GM19025 (cell line): Measurements from ENCODE around the gene CCDC93.

ENCODE experiments used
- ATAC-seq: cut with Tn5 transposase; IDR thresholded peaks from one replicate; pipeline ENCODE4 v1.9.1; 2021; ENCODE audit warnings: mild to moderate bottlenecking, low read depth, moderate library complexity; ENCODE audit not compliant: unreplicated experiment

The CCDC93 gene

DNA sequence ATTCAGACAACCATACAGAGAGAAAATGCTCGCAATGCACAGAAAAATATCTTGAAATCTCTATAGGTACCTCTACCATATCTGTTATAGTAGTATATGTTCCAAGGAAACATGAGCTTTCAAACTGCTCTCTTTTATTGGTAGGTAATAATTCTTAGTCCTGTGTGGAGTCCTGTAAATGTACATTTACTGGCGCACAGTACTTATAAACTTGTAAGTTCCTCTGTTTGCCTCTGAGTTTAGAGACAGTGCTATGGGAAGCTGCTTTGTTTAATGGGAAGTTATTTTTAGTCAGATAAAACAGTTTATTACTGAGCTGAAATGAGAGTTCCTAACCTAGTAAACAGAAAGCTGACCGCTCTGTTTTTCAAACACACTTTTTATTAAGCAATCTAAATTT is 52.7 kb downstream of the CCDC93 start:
- no peak for ATAC-seq

- ATAC-seq, result no peak
Observed at GRCh38 chr2:117960231-117960630, 53.6 kb downstream of the CCDC93 start.

- ATAC-seq, result no peak
Observed at GRCh38 chr2:117958186-117958585, 55.7 kb downstream of the CCDC93 start.

DNA sequence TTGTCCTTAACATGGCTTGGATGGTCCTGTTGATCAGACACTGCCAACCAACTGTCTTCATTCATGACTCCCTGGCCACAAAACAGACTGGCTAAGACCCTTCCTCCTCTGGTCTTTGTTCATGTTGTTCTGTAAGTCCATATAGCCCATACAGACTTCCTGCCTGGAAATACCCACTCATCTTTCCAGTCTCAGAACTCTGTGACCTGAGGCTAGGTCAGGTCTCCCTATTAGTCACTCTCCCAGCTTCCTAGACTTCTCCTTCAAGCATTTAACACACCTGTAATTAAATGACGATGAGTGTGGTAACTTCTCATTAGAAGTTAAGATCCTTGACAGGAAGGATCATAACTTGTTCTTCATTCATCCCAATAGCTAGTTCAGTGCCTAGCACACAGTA is 56.3 kb downstream of the CCDC93 start:
- no peak for ATAC-seq

DNA sequence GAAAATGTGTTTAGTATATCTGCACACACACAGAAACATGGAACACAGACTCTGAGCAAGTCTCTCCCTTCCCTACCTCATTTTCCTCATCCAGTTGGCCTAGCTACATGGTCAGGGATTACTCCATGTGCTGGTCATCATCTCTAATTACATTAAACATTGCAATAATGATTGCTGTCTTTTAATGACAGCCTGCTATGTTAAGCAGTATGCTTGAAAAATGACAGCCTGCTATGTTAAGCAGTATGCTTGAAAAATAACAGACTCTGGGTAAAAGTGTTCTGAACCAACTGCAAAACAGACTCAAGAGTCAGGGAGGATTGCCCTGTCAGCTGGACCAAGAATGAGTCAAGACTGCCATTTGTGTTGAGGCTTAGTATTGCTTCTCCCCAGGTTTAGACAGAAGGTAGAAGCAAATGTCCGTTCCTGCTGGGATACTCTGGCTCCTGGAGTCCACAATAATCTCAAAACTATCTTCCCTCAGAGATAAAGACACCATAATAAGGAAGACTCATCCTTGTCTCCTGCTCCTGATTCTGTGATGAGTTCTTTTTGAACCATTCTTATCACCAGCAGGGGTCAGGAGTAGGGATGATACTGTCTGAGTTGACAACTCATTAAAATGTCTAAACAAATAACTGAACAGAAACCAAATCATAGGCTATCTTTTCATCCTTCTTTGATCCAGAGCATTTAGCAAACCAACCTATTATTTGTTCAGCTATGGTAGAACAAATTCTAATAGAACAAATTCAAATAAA is 57.7 kb downstream of the CCDC93 start:
- no peak for ATAC-seq

GRCh38 chr2:117953231-117953630 is 60.6 kb downstream of the CCDC93 start:
- no peak for ATAC-seq

- ATAC-seq, result no peak
Observed at GRCh38 chr2:117952701-117953100, 61.2 kb downstream of the CCDC93 start.

DNA sequence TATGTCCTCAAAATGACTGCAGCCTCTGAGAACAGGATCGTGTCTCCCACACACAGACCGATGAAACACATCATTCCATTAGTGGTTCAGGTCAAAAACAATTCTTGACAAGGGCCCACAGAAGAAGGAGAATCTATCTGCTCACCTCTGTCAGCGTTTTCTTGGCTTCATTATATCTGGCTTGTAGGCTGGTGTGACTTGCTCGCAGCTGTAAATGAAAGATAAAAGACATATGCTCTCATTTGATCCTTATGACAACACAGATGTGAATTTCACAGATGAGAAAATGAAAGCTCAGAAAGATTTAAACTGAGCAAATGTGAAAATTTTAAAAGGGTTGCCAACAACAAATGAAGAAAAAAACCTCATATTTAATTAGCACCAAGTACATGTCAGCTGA is 61.6 kb downstream of the CCDC93 start:
- no peak for ATAC-seq

- no peak for ATAC-seq
Observed at GRCh38 chr2:117949806-117950205, 64.1 kb downstream of the CCDC93 start.

DNA sequence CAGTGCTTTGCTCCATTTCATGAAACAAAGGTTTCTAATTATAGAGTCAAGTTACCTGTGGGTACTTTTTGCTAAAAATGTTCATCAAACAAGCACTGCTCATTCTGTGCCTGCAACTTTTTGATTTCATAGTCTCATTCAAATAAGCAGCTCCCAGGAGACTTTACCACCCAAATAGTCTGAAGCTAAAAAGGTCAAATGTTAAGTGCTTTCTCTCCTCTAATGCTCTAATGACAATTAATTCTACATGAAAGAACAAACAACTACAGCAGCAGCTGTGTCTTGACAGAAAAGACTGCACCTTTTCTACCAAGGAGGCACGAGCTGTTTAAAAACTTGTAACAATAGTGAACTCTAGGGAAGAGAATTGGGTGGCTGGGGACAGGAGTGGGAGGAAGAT is 65.3 kb downstream of the CCDC93 start:
- ATAC-seq, result no peak

DNA sequence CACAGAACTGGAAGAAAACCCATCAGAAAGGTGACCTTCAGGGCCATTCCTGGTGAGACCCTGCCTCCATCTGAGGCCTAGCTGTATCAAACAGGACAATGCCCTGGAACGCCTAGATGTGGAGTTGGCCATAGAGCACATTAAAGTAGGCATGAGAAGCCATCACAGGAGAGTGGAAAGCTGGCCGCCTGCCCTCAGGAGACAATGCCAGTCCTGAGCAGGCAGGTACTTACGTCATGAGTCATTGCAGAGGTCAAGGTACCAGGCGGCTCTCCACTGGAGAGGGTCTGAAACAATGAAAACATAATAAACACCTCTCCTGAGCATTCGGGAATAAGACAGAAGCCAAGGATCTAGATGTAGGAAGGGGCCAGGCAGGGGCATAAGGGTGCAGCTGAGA is 68.6 kb downstream of the CCDC93 start:
- ATAC-seq, result no peak

DNA sequence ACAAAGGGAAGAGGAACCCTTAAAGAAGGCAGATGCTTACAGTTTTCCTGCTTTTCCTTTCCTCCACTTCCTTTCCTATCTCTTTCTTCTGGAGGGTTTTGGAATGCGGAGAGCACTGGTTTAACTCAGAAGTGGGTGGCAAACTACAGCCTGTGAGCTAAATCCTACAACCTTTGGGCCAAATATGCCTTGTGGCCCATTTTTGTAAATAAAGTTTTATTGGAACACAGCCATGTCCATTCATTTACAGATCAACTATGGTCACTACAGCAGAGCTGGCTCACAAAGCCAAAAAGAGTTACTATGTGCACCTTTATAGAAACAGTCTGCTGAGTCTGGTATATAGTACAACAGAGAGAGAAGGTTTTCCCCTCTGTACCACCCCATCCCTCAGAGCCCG is 69.1 kb downstream of the CCDC93 start:
- ATAC-seq, result no peak

GRCh38 chr2:117943013-117943672 is 70.7 kb downstream of the CCDC93 start:
- no peak for ATAC-seq

GRCh38 chr2:117942551-117942950 is 71.3 kb downstream of the CCDC93 start:
- no peak for ATAC-seq

DNA sequence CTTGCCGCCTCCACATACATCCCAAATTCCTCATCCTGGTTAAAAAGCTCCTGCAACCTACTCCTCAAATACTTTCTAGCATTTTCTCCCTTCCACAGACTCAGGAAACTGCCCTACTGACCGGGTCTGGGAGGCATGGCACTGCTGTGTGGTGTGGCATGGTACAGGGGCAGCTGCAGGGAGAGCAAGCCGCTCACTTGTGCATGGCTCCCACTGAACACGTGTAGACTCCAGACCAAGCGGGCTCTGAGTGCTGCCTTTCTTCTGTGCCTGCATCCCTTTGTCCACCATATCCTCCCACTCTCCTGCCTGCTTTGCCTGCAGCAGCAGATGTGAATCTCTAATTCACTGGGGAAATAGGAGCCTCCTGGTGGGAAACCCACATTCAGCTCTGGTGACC is 72.2 kb downstream of the CCDC93 start:
- ATAC-seq, result no peak

GRCh38 chr2:117940436-117940835 is 73.4 kb downstream of the CCDC93 start:
- no peak for ATAC-seq

- no peak for ATAC-seq
Observed at GRCh38 chr2:117938611-117939010, 75.3 kb downstream of the CCDC93 start.

DNA sequence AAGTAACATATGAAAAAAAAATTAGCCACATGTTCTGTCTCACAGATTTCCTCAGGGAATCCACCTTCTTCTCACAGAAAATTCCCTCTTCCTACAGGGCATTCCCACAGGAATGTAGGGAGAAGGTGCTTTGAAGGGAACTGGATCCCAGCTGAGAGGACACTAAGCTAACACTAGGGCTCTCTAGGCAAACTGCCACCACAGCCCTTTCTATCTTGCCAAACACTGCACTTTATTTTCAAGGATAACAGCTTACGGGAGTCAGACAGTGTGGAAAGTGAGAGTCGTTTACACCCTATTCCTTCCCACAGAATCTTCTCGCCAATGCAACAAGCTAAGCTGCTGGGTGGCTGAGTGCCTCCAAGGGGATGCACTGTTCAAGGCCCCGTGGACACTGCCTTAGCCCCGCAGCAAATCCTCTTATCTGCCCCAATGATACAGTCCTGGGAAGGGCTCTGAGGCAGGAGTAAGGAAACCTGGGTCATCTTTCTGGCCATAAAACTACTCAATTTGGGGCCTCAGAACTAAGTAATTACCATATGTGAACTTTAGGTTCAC is 76.9 kb downstream of the CCDC93 start:
- ATAC-seq, result no peak

GRCh38 chr2:117935954-117936353 is 77.9 kb downstream of the CCDC93 start:
- ATAC-seq, result no peak

GRCh38 chr2:117935456-117935855 is 78.4 kb downstream of the CCDC93 start:
- no peak for ATAC-seq

DNA sequence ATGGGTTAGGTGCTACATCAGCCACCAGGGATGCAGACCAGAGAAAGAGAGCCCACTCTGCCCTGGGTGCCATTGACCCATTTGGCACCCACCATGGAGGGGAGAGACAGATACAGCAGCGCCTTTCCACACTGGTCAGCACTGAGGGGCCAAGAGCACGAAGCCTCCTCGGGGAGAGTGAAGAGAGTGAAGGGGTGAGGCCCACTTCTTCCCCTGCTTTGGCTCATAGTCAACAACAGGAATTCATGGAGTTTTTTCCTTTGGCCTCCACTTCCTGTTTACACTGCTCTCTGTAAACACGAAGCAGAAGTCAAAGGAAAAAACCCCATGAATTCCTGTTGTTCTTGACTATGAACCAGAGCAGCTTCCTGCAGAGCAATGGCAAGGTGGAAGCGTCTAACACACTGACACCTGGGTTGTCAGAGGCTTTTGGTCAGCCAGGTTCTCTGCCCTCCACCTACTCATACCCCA is 80.0 kb downstream of the CCDC93 start:
- ATAC-seq, result no peak

- no peak for ATAC-seq
Observed at GRCh38 chr2:117931978-117932377, 81.9 kb downstream of the CCDC93 start.
